Activated naive CD4-positive, alpha-beta T cell treated with anti-CD3 and anti-CD28 coated beads, Interleukin-2, amount 10 ng/mL, durations not matched to agents 7 days and 5 days (primary cell): ENCODE results near the gene LIMS2.
A peak's percentile ranks its signal among the peaks of the same experiment; 100 is the strongest.

ENCODE experiments used
- CTCF ChIA-PET: fragments of 350-600 bp; sonication (Branson Sonifier 250); formaldehyde crosslinking; loops from one replicate; lab custom pipeline; 2021; ENCODE audit warnings: antibody characterized with exemption; lab: Charles Lee
- DNase-seq: peaks from one replicate; pipeline ENCODE4 v3.0.0-alpha.2; 2020
- H3K27ac Mint-ChIP-seq: one replicate; pipeline ENCODE4 v1.8.0; 2021; ENCODE audit warnings: mild to moderate bottlenecking, moderate library complexity, mixed read lengths
- H3K27me3 Mint-ChIP-seq: one replicate; pipeline ENCODE4 v1.8.0; 2021; ENCODE audit warnings: mild to moderate bottlenecking, mixed read lengths
- H3K36me3 Mint-ChIP-seq: one replicate; pipeline ENCODE4 v1.8.0; 2021; ENCODE audit warnings: mixed read lengths
- H3K4me1 Mint-ChIP-seq: one replicate; pipeline ENCODE4 v1.8.0; 2021; ENCODE audit warnings: mixed read lengths
- H3K4me3 Mint-ChIP-seq: one replicate; pipeline ENCODE4 v1.8.0; 2021; ENCODE audit warnings: mild to moderate bottlenecking, moderate library complexity, mixed read lengths
- H3K9me3 Mint-ChIP-seq: one replicate; pipeline ENCODE4 v1.8.0; 2021; ENCODE audit warnings: mixed read lengths

The LIMS2 gene

DNA sequence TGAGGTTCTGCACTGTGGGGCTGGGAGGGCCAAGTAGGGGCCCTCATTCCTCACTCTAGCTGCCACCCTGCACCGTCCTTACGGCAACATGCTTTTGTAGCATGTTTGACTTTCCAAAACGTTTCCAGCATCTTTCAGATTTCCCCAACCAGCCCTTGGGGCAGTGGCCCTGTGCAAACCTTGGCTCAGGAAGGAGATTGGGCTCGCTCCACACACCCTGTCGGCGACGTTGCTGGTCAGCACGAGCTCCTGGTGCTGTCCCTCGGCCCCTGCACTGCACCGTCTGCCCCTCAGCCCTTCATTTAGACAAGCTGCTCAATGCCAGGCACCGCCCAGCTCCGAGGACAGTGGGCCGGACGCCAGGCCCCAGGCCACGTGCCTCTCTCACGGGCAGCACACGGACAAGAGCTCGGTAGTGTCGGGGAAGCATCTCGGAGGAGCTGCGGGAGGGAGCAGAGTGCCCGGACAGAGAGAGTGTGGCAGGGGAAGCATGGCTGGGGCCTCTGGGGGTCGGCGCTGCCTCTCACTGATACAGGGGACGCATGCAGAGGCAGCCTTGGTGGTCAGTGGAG, 22.5 kb downstream of the LIMS2 start:
- no peak for DNase-seq
- Mint-ChIP-seq H3K4me3 (no peak overlapping the region), H3K27ac (no peak overlapping the region), H3K9me3 (no peaks in the 10 kb centered on the region), H3K36me3 (no peaks in the 10 kb centered on the region), H3K4me1 (peaks cover 17% of the 10 kb centered on the region), H3K27me3 (peaks cover 48% of the 10 kb centered on the region)
- CTCF ChIA-PET, result interaction anchor here (0.9 to 7.1 kb wide), 5 partner anchors 11 to 456 kb away, joined by 3 to 145 read pairs (median 3); no protein-coding TSS in a partner anchor

DNA sequence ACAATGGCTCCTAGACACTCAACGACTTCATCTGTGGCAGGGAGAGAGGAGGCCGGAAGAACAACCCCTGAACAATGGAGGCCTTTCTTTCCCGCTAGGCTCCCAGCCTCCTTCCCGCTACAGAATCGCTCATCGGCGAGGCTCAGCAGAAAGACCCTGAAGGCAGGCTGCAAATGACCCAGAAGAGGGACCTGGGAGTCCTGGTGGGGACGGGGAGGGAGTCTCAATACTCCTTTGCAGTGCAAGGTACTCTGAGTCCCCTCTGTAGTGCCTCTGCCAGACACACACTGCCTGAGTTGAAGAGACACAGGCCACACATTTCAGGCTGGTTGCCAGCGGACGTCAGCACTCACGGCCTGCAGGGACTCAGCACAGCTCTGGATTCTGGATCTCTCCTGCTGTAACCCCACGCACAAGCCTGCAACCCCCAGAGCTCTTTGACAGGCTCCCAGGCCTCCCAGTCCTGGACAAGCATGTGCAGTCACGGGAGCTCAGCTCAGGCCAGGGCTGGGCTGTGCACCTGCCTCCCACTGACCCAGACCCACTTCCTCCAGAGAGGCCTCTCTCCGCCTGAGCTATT, 23.3 kb downstream of the LIMS2 start:
- H3K4me3 Mint-ChIP-seq, result no peak overlapping the region
- no peaks in the 10 kb centered on the region for H3K9me3 Mint-ChIP-seq
- peaks cover 22% of the 10 kb centered on the region for H3K4me1 Mint-ChIP-seq
- peaks cover 48% of the 10 kb centered on the region for H3K27me3 Mint-ChIP-seq
- no peak for DNase-seq
- H3K27ac Mint-ChIP-seq, result no peak overlapping the region
- CTCF ChIA-PET, result interaction anchor here (0.9 to 7.1 kb wide), 5 partner anchors 10 to 455 kb away, joined by 3 to 145 read pairs (median 3); no protein-coding TSS in a partner anchor
- no peaks in the 10 kb centered on the region for H3K36me3 Mint-ChIP-seq

DNA sequence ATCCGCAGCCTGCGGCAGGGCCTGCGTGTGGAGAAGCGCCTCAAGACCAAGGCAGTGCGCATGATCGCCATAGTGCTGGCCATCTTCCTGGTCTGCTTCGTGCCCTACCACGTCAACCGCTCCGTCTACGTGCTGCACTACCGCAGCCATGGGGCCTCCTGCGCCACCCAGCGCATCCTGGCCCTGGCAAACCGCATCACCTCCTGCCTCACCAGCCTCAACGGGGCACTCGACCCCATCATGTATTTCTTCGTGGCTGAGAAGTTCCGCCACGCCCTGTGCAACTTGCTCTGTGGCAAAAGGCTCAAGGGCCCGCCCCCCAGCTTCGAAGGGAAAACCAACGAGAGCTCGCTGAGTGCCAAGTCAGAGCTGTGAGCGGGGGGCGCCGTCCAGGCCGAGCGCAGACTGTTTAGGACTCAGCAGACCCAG, 23.9 kb downstream of the LIMS2 start:
- Mint-ChIP-seq H3K9me3 (no peaks in the 10 kb centered on the region), H3K27ac (no peak overlapping the region), H3K4me3 (no peak overlapping the region), H3K4me1 (peaks cover 24% of the 10 kb centered on the region), H3K36me3 (no peaks in the 10 kb centered on the region), H3K27me3 (peaks cover 48% of the 10 kb centered on the region)
- CTCF ChIA-PET, result interaction anchor here (1.2 to 7.1 kb wide), 2 partner anchors 60 to 455 kb away, joined by 3 to 145 read pairs; no protein-coding TSS in a partner anchor
- no peak for DNase-seq

DNA sequence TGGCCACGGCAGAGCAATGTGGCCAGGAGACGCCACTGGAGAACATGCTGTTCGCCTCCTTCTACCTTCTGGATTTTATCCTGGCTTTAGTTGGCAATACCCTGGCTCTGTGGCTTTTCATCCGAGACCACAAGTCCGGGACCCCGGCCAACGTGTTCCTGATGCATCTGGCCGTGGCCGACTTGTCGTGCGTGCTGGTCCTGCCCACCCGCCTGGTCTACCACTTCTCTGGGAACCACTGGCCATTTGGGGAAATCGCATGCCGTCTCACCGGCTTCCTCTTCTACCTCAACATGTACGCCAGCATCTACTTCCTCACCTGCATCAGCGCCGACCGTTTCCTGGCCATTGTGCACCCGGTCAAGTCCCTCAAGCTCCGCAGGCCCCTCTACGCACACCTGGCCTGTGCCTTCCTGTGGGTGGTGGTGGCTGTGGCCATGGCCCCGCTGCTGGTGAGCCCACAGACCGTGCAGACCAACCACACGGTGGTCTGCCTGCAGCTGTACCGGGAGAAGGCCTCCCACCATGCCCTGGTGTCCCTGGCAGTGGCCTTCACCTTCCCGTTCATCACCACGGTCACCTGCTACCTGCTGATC, 24.4 kb downstream of the LIMS2 start:
- DNase-seq, result no peak
- peaks cover 24% of the 10 kb centered on the region for H3K4me1 Mint-ChIP-seq
- no peak overlapping the region for H3K27ac Mint-ChIP-seq
- no peaks in the 10 kb centered on the region for H3K9me3 Mint-ChIP-seq
- H3K36me3 Mint-ChIP-seq, result no peaks in the 10 kb centered on the region
- no peak overlapping the region for H3K4me3 Mint-ChIP-seq
- CTCF ChIA-PET, result interaction anchor here (0.9 to 7.1 kb wide), 11 partner anchors 9 to 171 kb away, joined by 3 to 145 read pairs (median 4); no protein-coding TSS in a partner anchor
- H3K27me3 Mint-ChIP-seq, result peaks cover 43% of the 10 kb centered on the region

DNA sequence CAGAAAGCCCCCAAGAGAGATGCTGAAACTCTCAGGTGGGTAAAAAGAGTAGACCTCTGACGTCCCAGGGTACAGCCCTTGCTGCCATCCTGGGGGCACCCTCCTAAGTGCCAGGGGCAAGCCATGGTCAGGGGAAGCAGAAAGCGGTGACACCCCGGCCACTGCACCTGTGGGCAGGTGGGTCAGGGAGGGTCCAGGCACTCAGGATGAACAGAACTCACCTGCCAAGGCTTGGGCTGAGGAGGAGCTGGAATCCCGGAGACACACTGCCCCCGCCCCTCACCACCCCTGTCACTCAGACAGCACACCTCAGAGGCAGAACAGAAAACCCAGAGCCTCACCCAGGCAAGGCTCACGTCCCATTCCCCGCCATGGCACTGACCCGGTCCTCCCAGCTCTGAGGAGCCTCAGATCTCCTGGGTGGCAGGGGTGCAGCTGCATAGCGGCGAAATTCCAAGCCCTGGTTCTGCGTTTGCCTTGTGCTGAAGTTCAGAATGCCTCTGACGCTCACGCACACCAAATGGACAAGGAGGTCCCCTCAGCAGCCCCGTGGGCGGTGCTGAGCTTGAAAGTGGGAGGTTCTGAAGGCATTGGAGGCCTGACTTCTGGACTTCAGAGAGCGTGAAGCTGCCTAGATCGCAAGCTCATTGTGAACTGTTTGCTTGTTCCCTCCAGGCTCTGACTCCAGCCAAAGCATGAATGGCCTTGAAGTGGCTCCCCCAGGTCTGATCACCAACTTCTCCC, 25.1 kb downstream of the LIMS2 start:
- Mint-ChIP-seq H3K27ac (no peak overlapping the region), H3K9me3 (no peaks in the 10 kb centered on the region), H3K4me1 (peaks cover 24% of the 10 kb centered on the region), H3K4me3 (no peak overlapping the region), H3K36me3 (no peaks in the 10 kb centered on the region), H3K27me3 (peaks cover 37% of the 10 kb centered on the region)
- DNase-seq, result no peak
- CTCF ChIA-PET, result interaction anchor here (0.6 to 7.1 kb wide), 20 partner anchors 8 to 453 kb away, joined by 3 to 145 read pairs (median 4); no protein-coding TSS in a partner anchor

DNA sequence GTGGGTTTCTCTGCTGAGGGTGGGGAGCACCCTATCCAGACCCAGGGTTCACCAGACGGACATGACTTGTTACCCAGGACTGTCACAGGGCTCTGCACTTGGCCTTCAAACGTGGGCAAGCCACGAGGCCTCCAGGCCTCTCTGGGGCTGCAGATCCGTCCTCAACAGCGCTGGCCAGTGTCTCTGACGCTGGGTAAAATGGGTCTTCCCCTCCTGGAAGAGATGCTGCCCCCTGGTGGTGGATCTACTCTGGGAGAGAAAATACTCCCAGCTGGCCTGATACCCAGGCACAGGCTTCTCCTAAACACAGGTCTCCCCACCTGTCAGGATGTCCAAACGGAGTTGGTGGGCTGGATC, 25.7 kb downstream of the LIMS2 start:
- Mint-ChIP-seq H3K4me1 (peaks cover 29% of the 10 kb centered on the region), H3K27ac (peak overlapping the region; percentile 5), H3K36me3 (no peaks in the 10 kb centered on the region), H3K9me3 (no peaks in the 10 kb centered on the region), H3K27me3 (peaks cover 31% of the 10 kb centered on the region), H3K4me3 (no peak overlapping the region)
- peak; percentile 88 for DNase-seq
- CTCF ChIA-PET, result interaction anchor here (0.6 to 7.1 kb wide), 19 partner anchors 8 to 453 kb away, joined by 3 to 145 read pairs (median 4); no protein-coding TSS in a partner anchor

DNA sequence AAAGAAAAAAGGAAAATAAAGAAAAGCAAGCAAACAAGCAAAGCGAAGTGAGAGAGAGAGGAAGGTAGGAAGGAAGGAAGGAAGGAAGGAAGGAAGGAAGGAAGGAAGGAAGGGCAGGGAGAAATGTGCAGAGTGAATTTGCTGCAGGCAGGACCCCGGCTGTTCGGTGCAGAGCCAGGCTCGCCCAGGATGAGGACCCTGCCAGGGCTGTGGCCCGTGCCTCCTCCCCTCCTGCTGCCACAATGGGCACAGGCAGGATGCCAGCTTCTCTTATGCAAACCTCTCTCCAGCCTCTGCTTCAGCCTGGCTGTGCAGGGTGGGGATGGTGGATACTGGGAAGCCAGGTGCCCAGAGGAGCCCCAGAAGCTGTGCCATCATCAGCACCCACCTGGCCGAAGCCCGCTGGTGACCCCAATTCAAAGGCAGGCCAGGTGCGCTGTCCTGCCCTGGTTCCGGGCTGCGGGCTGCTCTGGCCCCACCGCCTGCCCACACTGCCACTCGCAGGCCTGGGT, 26.2 kb downstream of the LIMS2 start:
- CTCF ChIA-PET, result interaction anchor here (0.9 to 7.1 kb wide), 11 partner anchors 8 to 452 kb away, joined by 3 to 145 read pairs (median 5); no protein-coding TSS in a partner anchor
- no peak overlapping the region for H3K4me3 Mint-ChIP-seq
- no peak overlapping the region for H3K27ac Mint-ChIP-seq
- peaks cover 31% of the 10 kb centered on the region for H3K4me1 Mint-ChIP-seq
- no peaks in the 10 kb centered on the region for H3K9me3 Mint-ChIP-seq
- H3K36me3 Mint-ChIP-seq, result no peaks in the 10 kb centered on the region
- no peak for DNase-seq
- peaks cover 28% of the 10 kb centered on the region for H3K27me3 Mint-ChIP-seq

DNA sequence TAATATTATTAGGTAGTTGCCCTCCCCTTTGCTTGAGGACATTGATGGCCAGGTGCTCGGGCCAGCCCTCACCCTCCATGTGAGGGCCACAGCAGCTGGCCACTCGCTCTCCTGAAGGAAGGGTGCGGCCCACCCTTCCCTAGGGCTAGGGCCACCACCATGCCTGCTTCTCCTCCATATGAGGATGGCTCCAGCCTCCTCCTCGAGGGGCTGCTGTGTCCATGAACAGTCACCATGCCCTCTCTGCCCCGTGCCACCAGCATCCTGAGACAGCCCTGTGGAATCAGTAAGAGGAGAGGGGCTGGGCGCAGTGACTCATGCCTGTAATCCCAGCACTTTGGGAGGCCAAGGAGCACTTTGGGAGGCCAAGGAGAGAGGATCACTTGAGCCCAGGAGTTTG, 27.0 kb downstream of the LIMS2 start:
- CTCF ChIA-PET, result interaction anchor here (1.1 to 7.1 kb wide), 3 partner anchors 11 to 74 kb away, joined by 3 to 145 read pairs (median 3); no protein-coding TSS in a partner anchor

DNA sequence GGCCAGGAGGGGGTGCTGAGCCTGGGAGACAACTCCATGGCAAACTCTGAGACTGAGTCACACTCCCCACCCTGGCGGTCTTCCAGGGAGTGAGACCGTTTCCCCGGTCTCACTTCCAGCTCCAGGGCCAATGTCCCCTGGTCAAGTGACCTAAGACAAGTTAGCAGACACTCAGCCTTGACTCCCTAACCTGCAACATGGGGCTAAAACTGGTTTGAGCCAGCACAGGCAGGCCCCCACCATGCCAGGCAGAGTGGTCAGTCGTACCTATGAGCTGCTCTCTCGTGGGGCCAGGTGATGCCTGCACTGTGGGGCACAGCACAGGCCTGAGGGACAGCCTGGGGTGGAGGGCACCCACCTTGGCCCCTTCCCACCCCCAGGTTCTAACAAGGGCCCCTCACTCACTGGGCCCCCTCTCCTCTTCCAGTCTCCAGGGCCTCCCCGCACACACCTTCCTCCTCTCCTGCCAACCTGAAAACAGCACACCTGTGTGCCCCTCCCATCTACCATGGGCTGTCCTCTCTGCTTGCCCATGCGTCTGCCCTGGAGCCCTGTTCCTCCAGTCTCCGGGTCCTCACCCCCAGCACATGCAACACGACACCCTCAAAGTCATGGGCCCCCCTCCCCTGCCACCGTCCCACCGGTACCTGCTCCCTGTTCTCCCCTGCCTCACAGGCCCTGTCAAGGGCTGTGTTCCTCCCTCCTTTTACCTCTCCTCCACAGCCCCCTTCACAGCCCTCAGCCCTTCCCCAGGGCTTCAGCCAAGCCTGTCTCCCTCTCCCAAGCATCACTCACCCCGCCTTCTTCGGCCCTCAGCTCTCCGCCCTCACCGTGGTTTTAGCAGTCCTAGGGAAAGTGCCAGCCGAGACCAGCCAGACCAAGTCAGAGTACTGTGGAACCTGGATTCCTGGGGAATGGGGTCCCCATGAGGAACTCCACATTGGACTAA, 27.8 kb downstream of the LIMS2 start:
- no peak overlapping the region for H3K4me3 Mint-ChIP-seq

More for the DNA sequence above, 27.0 kb downstream of the LIMS2 start:
- no peaks in the 10 kb centered on the region for H3K36me3 Mint-ChIP-seq
- H3K9me3 Mint-ChIP-seq, result no peaks in the 10 kb centered on the region
- peaks cover 24% of the 10 kb centered on the region for H3K27me3 Mint-ChIP-seq
- peaks cover 34% of the 10 kb centered on the region for H3K4me1 Mint-ChIP-seq
- DNase-seq, result no peak
- no peak overlapping the region for H3K27ac Mint-ChIP-seq
- no peak overlapping the region for H3K4me3 Mint-ChIP-seq

DNA sequence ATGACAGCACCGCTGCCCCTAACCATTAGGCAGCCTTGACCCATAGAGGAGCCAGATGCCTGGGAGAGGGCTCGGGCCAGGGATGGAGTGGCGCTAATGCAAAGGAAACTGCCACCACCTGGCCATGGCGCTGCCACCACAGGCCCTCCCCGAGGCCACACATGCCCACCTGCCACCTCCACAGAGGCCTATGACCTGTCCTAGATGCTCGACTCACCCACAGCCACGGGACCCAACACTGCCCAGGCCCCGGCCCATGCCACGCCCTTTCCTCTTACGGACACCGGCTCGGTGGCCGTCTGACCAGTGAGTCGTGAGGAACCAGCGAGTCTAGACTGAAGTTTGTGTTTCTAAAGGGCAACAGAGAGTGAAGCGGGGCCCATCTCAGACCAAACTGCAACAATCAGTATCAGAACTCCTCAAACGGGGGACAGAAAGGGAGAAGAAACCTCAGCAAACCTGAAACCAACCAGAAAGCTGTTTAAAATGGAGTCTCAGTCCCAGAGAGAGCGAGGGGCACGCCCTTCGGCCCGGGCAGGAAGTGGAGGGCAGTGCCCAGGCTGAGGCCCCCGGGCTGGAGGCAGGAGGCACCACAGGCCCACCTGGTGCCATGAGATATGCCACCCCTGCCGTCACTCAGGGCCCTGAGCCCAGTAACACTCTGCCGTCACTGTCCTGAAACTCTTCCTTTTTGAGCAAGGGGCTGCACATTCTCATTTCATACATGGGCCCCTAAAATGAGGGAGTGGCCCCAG, 28.7 kb downstream of the LIMS2 start:
- CTCF ChIA-PET, result interaction anchor here (1.0 to 2.7 kb wide), 2 partner anchors 55 kb away, joined by 5 to 12 read pairs; no protein-coding TSS in a partner anchor
- Mint-ChIP-seq H3K27me3 (peaks cover 14% of the 10 kb centered on the region), H3K4me3 (no peak overlapping the region), H3K36me3 (no peaks in the 10 kb centered on the region), H3K9me3 (no peaks in the 10 kb centered on the region), H3K4me1 (peaks cover 40% of the 10 kb centered on the region), H3K27ac (no peak overlapping the region)
- no peak for DNase-seq

More for the DNA sequence above, 27.8 kb downstream of the LIMS2 start:
- Mint-ChIP-seq H3K27me3 (peaks cover 18% of the 10 kb centered on the region), H3K9me3 (no peaks in the 10 kb centered on the region), H3K4me1 (peaks cover 36% of the 10 kb centered on the region), H3K36me3 (no peaks in the 10 kb centered on the region), H3K27ac (no peak overlapping the region)
- DNase-seq, result no peak
- CTCF ChIA-PET, result interaction anchor here (1.0 to 7.1 kb wide), 3 partner anchors 56 to 73 kb away, joined by 3 to 145 read pairs (median 5); no protein-coding TSS in a partner anchor

DNA sequence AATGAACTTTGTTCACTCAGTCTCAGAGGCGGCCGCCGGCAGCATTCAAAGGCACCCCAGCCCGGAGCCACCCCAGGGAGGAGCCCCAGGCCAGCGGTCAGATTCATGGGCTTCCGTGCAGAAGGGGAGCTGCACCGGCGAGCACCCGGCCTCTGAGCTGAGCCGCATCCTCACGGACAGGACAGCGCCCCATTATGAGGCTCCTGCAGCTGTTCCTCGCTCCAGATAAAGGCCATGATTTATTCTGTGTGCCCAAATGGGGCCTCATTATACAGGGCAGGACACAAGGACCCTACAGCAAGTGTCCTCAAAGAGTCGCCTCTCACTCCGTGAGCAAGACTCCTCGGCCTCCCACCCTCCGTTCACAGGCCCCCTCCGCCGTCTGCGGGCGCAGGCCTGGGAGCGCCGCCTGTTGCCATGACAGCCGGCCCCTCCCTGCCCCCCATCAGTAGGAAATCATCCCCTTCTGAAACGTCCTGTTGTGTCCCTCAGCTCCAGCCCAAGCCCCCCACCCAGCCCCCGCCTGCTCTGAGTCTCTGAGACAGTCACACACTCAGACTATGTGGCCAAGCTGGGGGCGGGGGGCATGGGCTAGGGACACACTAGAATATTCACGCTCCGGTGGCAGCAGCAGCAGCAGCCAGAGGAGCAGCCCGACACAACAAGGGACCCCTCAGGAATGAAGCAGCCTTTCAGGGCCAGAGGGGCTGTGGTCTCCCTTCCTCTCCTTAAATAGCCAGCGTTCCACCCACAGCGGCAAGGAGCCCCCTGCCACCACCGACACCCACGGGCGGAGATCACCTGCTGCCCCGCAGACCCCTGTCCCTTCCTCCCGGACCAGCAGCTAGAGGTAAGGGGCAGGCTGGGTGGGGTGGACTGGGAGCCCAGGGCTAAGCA, 29.7 kb downstream of the LIMS2 start, which contains the start of gene GPR17:
GPR17 (plus strand) TSS at position 759 of the 897 bp plus-strand sequence. CDS start 4,583 bp downstream, outside the sequence.
- H3K27ac Mint-ChIP-seq, result no peak within 1 kb of the TSS
- peaks cover 12% of the 10 kb centered on the region for H3K27me3 Mint-ChIP-seq

More for the DNA sequence above, 29.7 kb downstream of the LIMS2 start, which contains the start of gene GPR17:
- DNase-seq, result no peak
- H3K4me3 Mint-ChIP-seq, result no peak within 1 kb of the TSS
- no peaks in the 10 kb centered on the region for H3K36me3 Mint-ChIP-seq
- peaks cover 46% of the 10 kb centered on the region for H3K4me1 Mint-ChIP-seq
- CTCF ChIA-PET, result interaction anchor here (2.7 kb wide), 1 partner anchor 54 kb away, joined by 12 read pairs; no protein-coding TSS in a partner anchor
- H3K9me3 Mint-ChIP-seq, result no peaks in the 10 kb centered on the region
